Neural cell (in vitro differentiated cells): Measurements from ENCODE around the gene RAB5A. TPM values are rescaled to one million over a fixed set of nuclear protein-coding genes. Genes with fewer than 3 reads are reported as not detected.

ENCODE experiments used
- H2AFZ ChIP-seq: fragments of 200-600, 300-800 bp; sonication (generic), shearing (Covaris generic); 2 replicates; pipeline ENCODE4 v1.6.0; 2014; ENCODE audit warnings: low read depth, mild to moderate bottlenecking, antibody characterized with exemption, low read length, moderate library complexity
- H3F3A ChIP-seq: fragments of 200-600 bp; shearing (Covaris generic); 2 replicates; pipeline ENCODE4 v1.6.1; 2016; ENCODE audit warnings: mild to moderate bottlenecking, moderate library complexity, mixed read lengths, antibody characterized with exemption, low read length; ENCODE audit not compliant: insufficient read depth, poor library complexity, severe bottlenecking
- H3K27ac ChIP-seq: fragments of 200-600, 300-800 bp; sonication (generic), shearing (Covaris generic); 2 replicates; pipeline ENCODE4 v1.5.1; 2014; ENCODE audit warnings: mild to moderate bottlenecking, low read length, moderate library complexity
- H3K27me3 ChIP-seq: fragments of 300-800, 200-600 bp; sonication (generic), shearing (Covaris generic); 2 replicates; pipeline ENCODE4 v1.6.0; 2014; ENCODE audit warnings: mild to moderate bottlenecking, low read depth, low read length, moderate library complexity; ENCODE audit not compliant: insufficient read depth
- H3K36me3 ChIP-seq: fragments of 300-800, 200-600 bp; sonication (generic), shearing (Covaris generic); 2 replicates; pipeline ENCODE4 v1.5.1; 2014; ENCODE audit warnings: mild to moderate bottlenecking, antibody characterized with exemption, low read length, moderate library complexity; ENCODE audit not compliant: insufficient read depth
- H3K4me2 ChIP-seq: fragments of 300-800, 200-600 bp; sonication (generic), shearing (Covaris generic); 2 replicates; pipeline ENCODE4 v1.6.0; 2014; ENCODE audit warnings: mild to moderate bottlenecking, low read length
- H3K4me3 ChIP-seq: fragments of 300-800, 200-600 bp; sonication (generic), shearing (Covaris generic); 2 replicates; pipeline ENCODE4 v1.5.1; 2014; ENCODE audit warnings: mild to moderate bottlenecking, low read length, moderate library complexity
- H3K79me2 ChIP-seq: fragments of 200-600 bp; shearing (Covaris generic); replicated peaks from 2 replicates; pipeline ENCODE4 v1.6.0; 2014; ENCODE audit warnings: mild to moderate bottlenecking, low read length, moderate library complexity; ENCODE audit not compliant: insufficient read depth
- H3K9ac ChIP-seq: fragments of 300-800, 200-600 bp; sonication (generic), shearing (Covaris generic); 2 replicates; pipeline ENCODE4 v1.6.1; 2016; ENCODE audit warnings: mild to moderate bottlenecking, low read length, mixed read lengths
- H3K9me2 ChIP-seq: fragments of 200-600 bp; shearing (Covaris generic); 2 replicates; pipeline ENCODE4 v1.6.1; 2016; ENCODE audit warnings: mild to moderate bottlenecking, low read length, mixed read lengths; ENCODE audit not compliant: insufficient read depth
- H3K9me3 ChIP-seq: fragments of 200-600, 300-800 bp; sonication (generic), shearing (Covaris generic); 2 replicates; pipeline ENCODE4 v1.6.1; 2016; ENCODE audit warnings: mild to moderate bottlenecking, mixed run types, low read length, moderate library complexity, mixed read lengths
- H4K20me1 ChIP-seq: fragments of 200-600 bp; shearing (Covaris generic); 2 replicates; pipeline ENCODE4 v1.6.1; 2016; ENCODE audit warnings: mild to moderate bottlenecking, mixed run types; ENCODE audit not compliant: insufficient read depth
- CTCF ChIP-seq: fragments of 450-650 bp; IDR thresholded peaks from 2 replicates; pipeline ENCODE4 v1.5.1; 2014; ENCODE audit warnings: antibody characterized with exemption, mild to moderate bottlenecking, moderate library complexity; ENCODE audit not compliant: poor library complexity, severe bottlenecking
- EP300 ChIP-seq: fragments of 450-650 bp; conservative IDR thresholded peaks from 2 replicates; pipeline ENCODE4 v1.6.1; 2014; ENCODE audit warnings: antibody characterized with exemption, mild to moderate bottlenecking, moderate library complexity; ENCODE audit not compliant: poor library complexity, severe bottlenecking
- EZH2 ChIP-seq: fragments of 200-600, 300-800 bp; shearing (Covaris generic), sonication (generic); IDR thresholded peaks from 2 replicates; pipeline ENCODE4 v1.6.1; 2014; ENCODE audit warnings: antibody characterized with exemption, low read length, borderline replicate concordance, mild to moderate bottlenecking; ENCODE audit not compliant: insufficient read depth, poor library complexity, severe bottlenecking
- MXI1 ChIP-seq: fragments of 450-650 bp; conservative IDR thresholded peaks from 2 replicates; pipeline ENCODE4 v1.6.1; 2014; ENCODE audit warnings: antibody characterized with exemption, mild to moderate bottlenecking; ENCODE audit not compliant: poor library complexity, severe bottlenecking
- POLR2AphosphoS5 ChIP-seq: IDR thresholded peaks from 2 replicates; pipeline ENCODE4 v1.6.1; 2012
- RAD21 ChIP-seq: fragments of 450-650 bp; conservative IDR thresholded peaks from 2 replicates; pipeline ENCODE4 v1.6.1; 2014; ENCODE audit warnings: antibody characterized with exemption, mild to moderate bottlenecking, moderate library complexity
- REST ChIP-seq: IDR thresholded peaks from 2 replicates; pipeline ENCODE4 v1.6.1; 2012; ENCODE audit warnings: borderline replicate concordance
- SMC3 ChIP-seq: fragments of 450-650 bp; conservative IDR thresholded peaks from 2 replicates; pipeline ENCODE4 v1.6.1; 2014; ENCODE audit warnings: antibody characterized with exemption, mild to moderate bottlenecking, moderate library complexity; ENCODE audit not compliant: poor library complexity
- TAF1 ChIP-seq: IDR thresholded peaks from 2 replicates; pipeline ENCODE4 v1.6.1; 2012; ENCODE audit warnings: low read depth
- polyA plus RNA-seq: library from polyadenylated mRNA; depleted of rRNA; stranded (reverse); fragments of >200 nt; gene quantifications from 2 replicates; pipeline ENCODE4 v1.2.3, GENCODE V29; 2014

The RAB5A gene
- polyA plus RNA-seq, 1 donor from 2014 or later: 47.2 TPM

- H3K79me2 ChIP-seq: no peaks in the 10 kb centered on the region
- no peaks in the 10 kb centered on the region for H3K36me3 ChIP-seq
- no peak overlapping the region for H3K4me2 ChIP-seq
- no peak overlapping the region for H2AFZ ChIP-seq
- H3F3A ChIP-seq: no peaks in the 10 kb centered on the region
- H4K20me1 ChIP-seq: no peaks in the 10 kb centered on the region
- no peaks in the 10 kb centered on the region for H3K9me2 ChIP-seq
- no peak overlapping the region for H3K27ac ChIP-seq
- TF ChIP-seq CTCF: no peak
- TF ChIP-seq MXI1: no peak
- no peak for TF ChIP-seq RAD21
- no peak for TF ChIP-seq SMC3
- H3K27me3 ChIP-seq: no peaks in the 10 kb centered on the region
- H3K9me3 ChIP-seq: no peaks in the 10 kb centered on the region
- H3K4me3 ChIP-seq: no peak overlapping the region
- no peak overlapping the region for H3K9ac ChIP-seq
Measured at GRCh38 chr3:19917167-19917566, 29.7 kb upstream of the RAB5A start.

GRCh38 chr3:19920401-19921080 is 26.4 kb upstream of the RAB5A start:
- Histone ChIP-seq H3K9me2 (no peaks in the 10 kb centered on the region), H3K9ac (no peak overlapping the region), H3K79me2 (no peaks in the 10 kb centered on the region), H3K27ac (no peak overlapping the region), H4K20me1 (no peaks in the 10 kb centered on the region), H3K9me3 (no peaks in the 10 kb centered on the region), H3K36me3 (no peaks in the 10 kb centered on the region), H3K4me2 (no peak overlapping the region), H3F3A (no peaks in the 10 kb centered on the region), H3K4me3 (no peak overlapping the region), H3K27me3 (no peaks in the 10 kb centered on the region), H2AFZ (no peak overlapping the region)
- TF ChIP-seq SMC3: no peak
- TF ChIP-seq EZH2: no peak
- TF ChIP-seq MXI1: no peak
- TF ChIP-seq POLR2AphosphoS5: no peak
- TF ChIP-seq CTCF: no peak
- no peak for TF ChIP-seq REST
- no peak for TF ChIP-seq EP300
- TF ChIP-seq TAF1: no peak
- TF ChIP-seq RAD21: no peak
